Kidney epithelial cell (primary cell): ENCODE measurements around the gene PIP4K2A. TPM values are rescaled to one million over a fixed set of nuclear protein-coding genes. Genes with fewer than 3 reads are reported as not detected.
A peak's percentile ranks its signal among the peaks of the same experiment; 100 is the strongest.

ENCODE experiments used
- DNase-seq: peaks from one replicate; pipeline ENCODE4 v3.0.0-alpha.2; 2010; ENCODE audit warnings: low read depth
- H3K27me3 ChIP-seq: 2 replicates; pipeline ENCODE4 v1.6.0; 2011; ENCODE audit warnings: low read length; ENCODE audit not compliant: control insufficient read depth, insufficient read depth
- H3K36me3 ChIP-seq: 2 replicates; pipeline ENCODE4 v1.5.1; 2011; ENCODE audit warnings: low read length; ENCODE audit not compliant: control insufficient read depth, insufficient read depth
- H3K4me3 ChIP-seq: 2 replicates; pipeline ENCODE4 v1.5.1; 2011; ENCODE audit warnings: low read depth, mild to moderate bottlenecking, control low read depth, low read length
- CTCF ChIP-seq: IDR thresholded peaks from 2 replicates; pipeline ENCODE4 v1.5.1; 2011; ENCODE audit warnings: mild to moderate bottlenecking, moderate library complexity, low read length, control low read depth, inconsistent platforms; ENCODE audit not compliant: insufficient read depth, poor library complexity, severe bottlenecking
- total RNA-seq: library from RNA; depleted of rRNA; stranded (reverse); fragments of >200 nt; gene quantifications from 2 replicates; pipeline ENCODE4 v1.2.3, GENCODE V29; 2015

PIP4K2A gene
- total RNA-seq, 1 donor from 2014 or later = 23.6 TPM

- no peak for DNase-seq
- no peak for TF ChIP-seq CTCF
- peak overlapping the region; percentile 99 for H3K4me3 ChIP-seq
- no peaks in the 10 kb centered on the region for H3K36me3 ChIP-seq
- H3K27me3 ChIP-seq = no peaks in the 10 kb centered on the region
These were observed 2.0 kb downstream of the PIP4K2A start for GRCh38 chr10:22712211-22712955.

DNA sequence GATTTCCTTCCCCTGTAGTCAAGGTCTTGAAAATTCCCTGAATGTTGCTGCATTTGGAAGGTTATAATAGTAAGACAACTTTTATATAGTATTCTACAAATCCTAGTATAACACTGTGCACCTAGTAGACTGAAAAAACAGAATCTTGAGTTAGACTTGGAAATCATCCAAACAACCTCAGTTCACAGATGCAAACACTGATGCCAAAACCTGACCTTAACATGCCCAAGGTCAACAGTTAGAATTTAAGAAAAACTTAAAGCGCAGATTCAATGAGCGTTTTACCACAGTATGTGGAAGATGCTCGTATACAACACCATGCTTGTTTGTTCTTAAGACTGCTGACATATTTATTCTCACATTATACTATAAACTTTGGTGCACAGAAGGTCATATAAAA lies 3.0 kb downstream of the PIP4K2A start:
- Histone ChIP-seq H3K4me3 (no peak overlapping the region), H3K27me3 (no peaks in the 10 kb centered on the region), H3K36me3 (no peaks in the 10 kb centered on the region)
- no peak for TF ChIP-seq CTCF
- no peak for DNase-seq

DNA sequence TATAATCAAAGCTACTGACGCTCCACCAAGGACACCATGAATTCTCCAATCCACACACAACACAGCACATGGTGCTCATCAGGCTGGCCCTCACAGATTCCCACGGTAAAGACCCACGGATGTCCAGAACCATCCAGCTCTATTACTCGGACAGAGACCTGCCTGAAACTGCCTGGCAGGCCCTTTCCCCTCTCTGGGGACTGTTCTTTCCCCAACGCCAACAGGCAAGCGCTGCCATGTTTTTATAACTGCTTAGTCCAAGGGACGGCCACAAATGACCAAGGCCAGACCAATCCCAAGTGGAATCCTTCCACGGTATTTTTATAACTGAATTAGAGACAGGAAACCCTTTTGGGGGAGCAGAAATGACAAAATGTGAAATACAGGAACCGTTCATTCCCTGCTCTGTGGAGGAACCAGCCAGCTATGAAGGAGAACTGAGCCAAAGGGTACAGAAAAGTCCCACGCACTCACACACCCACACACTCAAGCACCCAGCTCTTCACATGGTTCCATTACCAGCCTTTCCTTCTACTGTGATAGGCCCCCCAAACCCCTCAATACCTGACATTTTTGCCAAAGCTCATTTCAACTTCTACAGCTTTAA lies 4.1 kb downstream of the PIP4K2A start:
- no peaks in the 10 kb centered on the region for H3K27me3 ChIP-seq
- no peaks in the 10 kb centered on the region for H3K36me3 ChIP-seq
- no peak for DNase-seq
- no peak overlapping the region for H3K4me3 ChIP-seq
- TF ChIP-seq CTCF = no peak

DNA sequence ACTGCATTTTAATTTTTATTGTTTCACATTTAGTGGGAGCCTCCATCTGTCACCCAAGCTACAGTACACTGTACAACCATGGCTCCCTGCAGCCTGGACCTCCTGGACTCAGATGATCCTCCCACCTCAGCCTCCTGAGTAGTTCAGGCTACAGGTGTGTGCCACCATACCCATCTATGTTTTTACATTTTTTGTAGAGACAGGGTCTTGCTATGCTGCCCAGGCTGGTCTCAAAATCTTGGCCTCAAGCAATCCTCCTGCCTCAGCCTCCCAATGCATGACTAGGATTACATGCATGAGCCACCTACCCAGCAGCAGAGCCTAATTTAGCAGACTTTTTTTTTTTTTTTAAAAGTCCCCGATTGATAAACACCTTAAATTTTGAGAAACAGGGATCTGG lies 5.6 kb downstream of the PIP4K2A start:
- Histone ChIP-seq H3K36me3 (no peaks in the 10 kb centered on the region), H3K4me3 (no peak overlapping the region), H3K27me3 (no peaks in the 10 kb centered on the region)
- TF ChIP-seq CTCF = no peak
- no peak for DNase-seq

- Histone ChIP-seq H3K36me3 (no peaks in the 10 kb centered on the region), H3K4me3 (no peak overlapping the region), H3K27me3 (no peaks in the 10 kb centered on the region)
- TF ChIP-seq CTCF = no peak
- no peak for DNase-seq
These were observed 8.9 kb downstream of the PIP4K2A start for GRCh38 chr10:22705527-22705926.
